Thoracic aorta (tissue), 2 donors: Measurements from ENCODE around the gene SNPH. TPM values are rescaled to one million over a fixed set of nuclear protein-coding genes. Genes with fewer than 3 reads are reported as not detected.

Source experiments
- ATAC-seq: fragments of 150-250 bp; one replicate; pipeline ENCODE4 v1.8.0; 2017; ENCODE audit warnings: low read depth; ENCODE audit not compliant: insufficient number of reproducible peaks, low FRiP score
- DNase-seq: peaks from one replicate; pipeline ENCODE4 v3.0.0-alpha.2; 2020; ENCODE audit warnings: low spot score
- H3K27ac ChIP-seq, 2 donors: fragments of 200-600 bp; sonication (generic); 1 replicate in 1 of 2; 2 replicates in 1 of 2; pipeline ENCODE4 v1.5.1; 2016; ENCODE audit warnings: mild to moderate bottlenecking in 2 of 2, moderate library complexity in 2 of 2
- H3K27me3 ChIP-seq: fragments of 200-600 bp; sonication (generic); replicated peaks from 2 replicates; pipeline ENCODE4 v1.6.0; 2016; ENCODE audit warnings: mild to moderate bottlenecking; ENCODE audit not compliant: insufficient read depth
- H3K36me3 ChIP-seq: fragments of 200-600 bp; sonication (generic); one replicate; pipeline ENCODE4 v1.5.1; 2016
- H3K4me1 ChIP-seq, 2 donors: fragments of 200-600 bp; sonication (generic); 1 replicate in 1 of 2; 2 replicates in 1 of 2; pipeline versions ENCODE4 v1.5.1 to v1.6.0; 2016; ENCODE audit warnings: low read depth in 2 of 2, mild to moderate bottlenecking in 1 of 2; ENCODE audit not compliant: control insufficient read depth in 1 of 2
- H3K4me3 ChIP-seq: fragments of 200-600 bp; sonication (generic); 2 replicates; pipeline ENCODE4 v1.5.1; 2016; ENCODE audit warnings: mild to moderate bottlenecking
- H3K9me3 ChIP-seq: fragments of 200-600 bp; sonication (generic); 2 replicates; pipeline ENCODE4 v1.5.1; 2016
- CTCF ChIP-seq: fragments of 200-600 bp; sonication (generic); IDR thresholded peaks from one replicate; pipeline ENCODE4 v1.5.1; 2019; ENCODE audit warnings: antibody characterized with exemption
- total RNA-seq, 2 donors: library from RNA; depleted of rRNA; stranded (reverse); fragments of >200 nt; gene quantifications; one replicate each; pipeline versions ENCODE4 v1.1.0 to v1.2.3, GENCODE V29; 2016

The SNPH gene
- total RNA-seq, 2 donors from 2014 or later = 13.4 to 14.6 TPM

DNA sequence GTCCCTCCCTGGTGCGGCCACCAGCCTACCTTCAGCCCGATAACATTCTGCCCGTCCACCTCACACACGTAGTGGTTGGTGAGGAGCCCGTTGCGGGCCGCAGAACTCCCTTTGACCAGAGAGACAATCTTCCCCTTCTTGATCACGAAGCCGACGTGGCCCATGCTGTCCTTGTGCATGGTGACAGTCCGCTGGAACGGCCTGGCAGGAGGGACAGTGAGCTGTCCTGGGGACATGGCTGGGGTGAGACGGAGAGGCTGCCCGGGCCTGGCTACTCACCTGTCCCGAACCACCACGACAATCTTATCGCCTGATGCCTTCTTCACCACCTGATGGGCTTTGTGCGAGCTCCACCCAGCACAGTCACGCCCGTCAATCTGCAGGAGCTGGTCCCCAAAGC is 46.2 kb downstream of the SNPH start:
- H3K4me3 ChIP-seq = no peak overlapping the region
- H3K27ac ChIP-seq = no peak overlapping the region
- no peak for DNase-seq
- H3K9me3 ChIP-seq = no peaks in the 10 kb centered on the region
- H3K36me3 ChIP-seq = no peaks in the 10 kb centered on the region
- no peak for TF ChIP-seq CTCF
- ATAC-seq = no peak
- H3K4me1 ChIP-seq = peaks cover 0 to 7% of the 10 kb centered on the region in 2 donors
- H3K27me3 ChIP-seq = no peaks in the 10 kb centered on the region

- H3K4me1 ChIP-seq = peaks cover 0 to 7% of the 10 kb centered on the region in 2 donors
- H3K36me3 ChIP-seq = no peaks in the 10 kb centered on the region
- H3K4me3 ChIP-seq = no peak overlapping the region
- H3K27me3 ChIP-seq = no peaks in the 10 kb centered on the region
- no peak for DNase-seq
- ATAC-seq = no peak
- no peaks in the 10 kb centered on the region for H3K9me3 ChIP-seq
- TF ChIP-seq CTCF = no peak
- no peak overlapping the region for H3K27ac ChIP-seq
Measured at GRCh38 chr20:1312904-1313235, 46.8 kb downstream of the SNPH start.

- Histone ChIP-seq H3K4me3 (peak overlapping the region; percentile 50), H3K9me3 (no peaks in the 10 kb centered on the region), H3K36me3 (no peaks in the 10 kb centered on the region), H3K27ac (no peak overlapping the region), H3K27me3 (no peaks in the 10 kb centered on the region), H3K4me1 (peaks cover 0 to 7% of the 10 kb centered on the region in 2 donors)
- DNase-seq (peak; percentile 38), ATAC-seq (peak; percentile 65)
- peak; percentile 98 for TF ChIP-seq CTCF
Measured at GRCh38 chr20:1313236-1313964, 47.3 kb downstream of the SNPH start.

DNA sequence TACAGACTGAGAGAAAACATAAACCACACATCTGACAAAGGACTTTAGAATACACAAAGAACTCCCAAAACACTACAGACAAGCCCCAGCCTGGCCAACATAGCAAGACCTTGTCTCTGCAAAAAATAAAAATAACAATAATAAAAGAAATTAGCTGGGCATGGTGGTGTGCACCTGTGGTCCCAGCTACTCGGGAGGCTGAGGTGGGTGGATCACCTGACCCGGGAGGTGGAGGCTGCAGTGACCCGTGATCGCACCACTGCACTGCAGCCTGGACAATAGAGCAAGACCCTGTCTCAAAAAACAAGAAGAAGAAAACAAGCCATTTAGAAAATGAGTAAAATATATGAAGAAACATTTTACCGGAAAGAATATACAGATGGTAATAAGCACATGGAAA is 49.7 kb downstream of the SNPH start:
- TF ChIP-seq CTCF = no peak
- Histone ChIP-seq H3K36me3 (no peaks in the 10 kb centered on the region), H3K9me3 (no peaks in the 10 kb centered on the region), H3K27ac (no peak overlapping the region), H3K27me3 (no peaks in the 10 kb centered on the region), H3K4me3 (no peak overlapping the region), H3K4me1 (peaks cover 0 to 7% of the 10 kb centered on the region in 2 donors)
- no peak for ATAC-seq
- DNase-seq = no peak

DNA sequence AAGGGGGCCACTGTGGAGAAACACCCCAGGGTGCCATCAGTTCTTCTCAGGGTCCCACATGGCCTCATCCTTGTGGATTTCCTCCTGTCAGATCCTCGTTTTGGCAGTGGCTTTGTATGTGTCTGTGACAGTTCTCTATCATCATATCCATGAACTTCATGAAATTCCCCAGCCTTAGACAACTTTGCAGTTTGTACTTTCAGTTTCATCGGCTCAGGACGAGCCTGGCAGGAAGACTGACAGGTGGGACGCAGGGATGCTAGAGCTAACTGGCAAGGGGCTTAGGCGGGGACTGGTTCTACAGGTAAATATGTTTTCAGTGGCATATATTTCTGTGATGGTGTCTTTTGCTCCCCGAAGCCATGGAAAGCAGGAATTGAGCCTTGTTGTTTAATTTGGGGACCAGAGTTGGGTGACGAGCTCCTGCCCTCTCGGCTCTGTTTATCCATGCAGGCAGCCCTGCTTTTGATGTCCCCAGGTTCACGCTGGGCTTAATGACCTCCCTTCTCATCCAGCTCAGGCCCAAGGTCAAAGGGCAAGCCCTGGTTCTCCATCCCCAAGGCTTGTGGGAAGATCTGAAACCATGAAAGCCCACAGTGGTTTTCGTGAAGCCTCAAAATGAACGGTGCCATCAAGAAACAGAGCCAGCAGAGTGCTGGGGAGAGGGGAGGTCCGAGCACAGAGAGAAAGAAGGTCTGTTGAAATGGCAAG is 51.6 kb downstream of the SNPH start:
- DNase-seq (no peak), ATAC-seq (no peak)
- H3K27me3 ChIP-seq = no peaks in the 10 kb centered on the region
- H3K36me3 ChIP-seq = no peaks in the 10 kb centered on the region
- no peaks in the 10 kb centered on the region for H3K9me3 ChIP-seq
- H3K27ac ChIP-seq = no peak overlapping the region
- H3K4me3 ChIP-seq = no peak overlapping the region
- H3K4me1 ChIP-seq = peaks cover 0 to 13% of the 10 kb centered on the region in 2 donors
- TF ChIP-seq CTCF = no peak
